ENCODE results near the gene METAP1.

GRCh38 chr4:99074816-99075215 lies 79.3 kb downstream of the METAP1 start:
- TF ChIP-seq EZH2 (IDR thresholded peaks at IDR 0.05; ENCODE audit: borderline replicate concordance, low read depth, low read length, poor library complexity, severe bottlenecking): no peak
- no peak for TF ChIP-seq CTCF (conservative IDR thresholded peaks at IDR 0.05; ENCODE audit: low read depth, low read length)

Data from A673 (cell line).